Pancreas (tissue), 10 donors: ENCODE measurements around the gene GLB1L. TPM values are rescaled to one million over a fixed set of nuclear protein-coding genes. Genes with fewer than 3 reads are reported as not detected.

ENCODE experiments used
- ATAC-seq, 4 donors: fragments of 200-7000 bp; cut with Tn5 transposase; one replicate each; pipeline versions ENCODE4 v1.8.0 to v1.9.1; 2020; ENCODE audit warnings: mild to moderate bottlenecking in 4 of 4, moderate library complexity in 4 of 4
- DNase-seq, 6 donors: peaks; one replicate each; pipeline ENCODE4 v3.0.0-alpha.2; 2020
- FAIRE-seq: peaks from 2 replicates; lab custom pipeline; 2012; peaks lifted over from hg19 to GRCh38; lab: Jason Lieb, UNC
- H3K27ac ChIP-seq, 4 donors: fragments of 200-600 bp; sonication (generic); 1 replicate in 3 of 4; 2 replicates in 1 of 4; pipeline versions ENCODE4 v1.5.0 to v1.8.0; 2020
- H3K27me3 ChIP-seq, 4 donors: fragments of 200-600 bp; one replicate each; pipeline ENCODE4 v1.8.0; 2021
- H3K36me3 ChIP-seq, 3 donors: fragments of 200-600 bp; sonication (generic) in 1 of 3; one replicate each; pipeline versions ENCODE4 v1.5.0 to v1.8.0; 2020 to 2021
- H3K4me1 ChIP-seq, 3 donors: fragments of 200-600 bp; one replicate each; pipeline ENCODE4 v1.8.0; 2021
- H3K4me3 ChIP-seq, 4 donors: fragments of 200-600 bp; sonication (generic) in 2 of 4; one replicate each; pipeline versions ENCODE4 v1.5.0 to v1.8.0; 2020 to 2021
- H3K9me3 ChIP-seq, 4 donors: fragments of 200-600 bp; one replicate each; pipeline ENCODE4 v1.8.0; 2021
- CTCF ChIP-seq, 4 donors: fragments of 200-600 bp; sonication (generic) in 3 of 4; IDR thresholded peaks; one replicate each; pipeline versions ENCODE4 v1.5.0 to v1.8.0; 2021; ENCODE audit warnings: antibody characterized with exemption in 4 of 4
- WGBS, 2 donors: extraction: QIAGEN DNeasy Blood & Tissue Kit; methylation state at CpG; one replicate each; pipeline ENCODE4 v1.1.7; 2013; 5-methylcytosine and 5-hydroxymethylcytosine counted together
- intact Hi-C, 3 donors: fragments of 100-400 bp; cut with DNase I; formaldehyde crosslinking; loops; one replicate each; pipeline versions ENCODE4 v1.11.1 to v1.14.2; 2022
- polyA plus RNA-seq, 2 donors: library from polyadenylated mRNA; stranded (reverse); fragments of 200-250 nt; gene quantifications; one replicate each; pipeline ENCODE4 v1.2.3, GENCODE V29; 2013
- total RNA-seq, 6 donors: library from RNA; stranded (reverse); fragmentation: NEBNext Ultra II Directional in 4 of 6; extraction: Animal tissue kit (Norgen Biotek cat#: 25700) in 4 of 6; gene quantifications; one replicate each; pipeline versions ENCODE4 v1.2.1 to v1.2.4, GENCODE V29; 2021 to 2023
- donor health status: healthy with polysubstance abuse.
- donor health status: DM: no; HTN: no; CAD: no; lungs with moderate emphysema.
- donor health status: DM: no; HTN: no; CAD: no.
- donor health status: control.
- donor health status: control.
- donor health status: Bipolar disorder and iron deficiency.
- donor health status: DM: yes; HTN: yes; CAD: no.
- donor health status: DM: no; HTN: no; CAD: no.
- donor health status: DM: no; HTN: no; CAD: no.
- donor health status: DM: yes; HTN: yes; CAD: no.

The GLB1L gene
- total RNA-seq (1 to 10 TPM; 1.8 to 4.1 (median 2.3) TPM), polyA plus RNA-seq (1 to 10 TPM; 4.3 to 6.9 TPM)

- TF ChIP-seq CTCF (IDR thresholded peaks at IDR 0.05): no peak
- peaks cover 0 to 1% (median 0%) of the 10 kb centered on the region in 3 donors for H3K36me3 ChIP-seq
- H3K4me3 ChIP-seq: peak within 1 kb of the TSS; percentile 66 to 81 (median 70)
- DNase-seq (peak; percentile 89 to 98 (median 93)), ATAC-seq (peak; percentile 79 to 88 (median 82)), FAIRE-seq (no peak)
- no peaks in the 10 kb centered on the region for H3K27me3 ChIP-seq
- no peaks in the 10 kb centered on the region for H3K9me3 ChIP-seq
- H3K4me1 ChIP-seq: peaks cover 17 to 45% (median 22%) of the 10 kb centered on the region in 3 donors
- intact Hi-C loops: no loop called here
- 0% methylated on average over 42 to 46 of the region's 46 CpGs for WGBS, 2 donors
- peak within 1 kb of the TSS; percentile 78 to 92 (median 85) for H3K27ac ChIP-seq
These were observed at the start of gene GLB1L, which contains the start of gene STK16 for GRCh38 chr2:219245148-219245898. GLB1L (minus strand) TSS chr2:219245444; CDS start chr2:219243573, 1,871 bp downstream. STK16 (plus strand) TSS chr2:219245479; CDS start chr2:219246000, 521 bp downstream.

- Histone ChIP-seq H3K27me3 (no peaks in the 10 kb centered on the region), H3K27ac (peak overlapping the region; percentile 35 to 54 (median 43)), H3K9me3 (no peaks in the 10 kb centered on the region), H3K4me3 (peak overlapping the region; percentile 23 to 51 (median 39)), H3K4me1 (no peaks in the 10 kb centered on the region), H3K36me3 (no peaks in the 10 kb centered on the region)
- DNase-seq (peak; percentile 79 to 98 (median 94)), ATAC-seq (peak; percentile 90 to 97 (median 95)), FAIRE-seq (no peak)
- peak; percentile 97 to 100 (median 98) for TF ChIP-seq CTCF (IDR thresholded peaks at IDR 0.05)
- intact Hi-C loops: loop anchor here in 2 of 3 donors (5.0 to 10.0 kb wide), 2 partner anchors 122 to 240 kb away; partner anchors contain the start of gene SLC23A3 (in 2 of the 2)
- WGBS, 2 donors: 12 to 17% methylated on average over 41 to 67 of the region's 67 CpGs
These were observed 49.4 kb upstream of the GLB1L start for GRCh38 chr2:219294356-219295351.

- Histone ChIP-seq H3K4me3 (no peak overlapping the region), H3K27me3 (no peaks in the 10 kb centered on the region), H3K9me3 (no peaks in the 10 kb centered on the region), H3K4me1 (no peaks in the 10 kb centered on the region), H3K27ac (no peak overlapping the region), H3K36me3 (no peaks in the 10 kb centered on the region)
- DNase-seq (no peak), ATAC-seq (no peak), FAIRE-seq (no peak)
- intact Hi-C loops: loop anchor here in 2 of 3 donors (5.0 to 10.0 kb wide), 2 partner anchors 121 to 239 kb away; partner anchors contain the start of gene SLC23A3 (in 1 of the 2)
- 79 to 90% methylated on average over 5 of the region's 5 CpGs for WGBS, 2 donors
- no peak for TF ChIP-seq CTCF (IDR thresholded peaks at IDR 0.05)
These were observed 48.5 kb upstream of the GLB1L start for GRCh38 chr2:219293736-219294231.

GRCh38 chr2:219292616-219293015, 47.4 kb upstream of the GLB1L start:
- Histone ChIP-seq H3K36me3 (no peaks in the 10 kb centered on the region), H3K4me3 (no peak overlapping the region), H3K27ac (no peak overlapping the region), H3K4me1 (no peaks in the 10 kb centered on the region), H3K27me3 (no peaks in the 10 kb centered on the region), H3K9me3 (no peaks in the 10 kb centered on the region)
- DNase-seq (no peak), FAIRE-seq (no peak), ATAC-seq (no peak)
- no peak for TF ChIP-seq CTCF (IDR thresholded peaks at IDR 0.05)
- intact Hi-C loops: loop anchor here in 2 of 3 donors (5.0 to 10.0 kb wide), 2 partner anchors 120 to 238 kb away; partner anchors contain the start of gene SLC23A3 (in 1 of the 2)
- WGBS, 2 donors: 81 to 88% methylated on average over 9 of the region's 9 CpGs
